Cardiac fibroblast (primary cell): Measurements from ENCODE around the gene MICOS13.

ENCODE experiments used
- DNase-seq, 2 donors: peaks; one replicate each; pipeline versions ENCODE4 v3.0.0 to v3.0.0-alpha.2; 2010; ENCODE audit warnings: low read depth in 2 of 2
- H3K4me3 ChIP-seq, 2 donors: replicated peaks in 1 of 2; 1 replicate in 1 of 2; 2 replicates in 1 of 2; pipeline ENCODE4 v1.5.1; 2011; ENCODE audit warnings: low read depth in 2 of 2, low read length in 2 of 2, mild to moderate bottlenecking in 2 of 2, moderate library complexity in 1 of 2
- TF ChIP-seq, protein P1 (sequence below): IDR thresholded peaks from one replicate; pipeline ENCODE4 v1.5.1; 2011; ENCODE audit warnings: low read depth, mild to moderate bottlenecking, low read length, inconsistent platforms

The MICOS13 gene

DNA sequence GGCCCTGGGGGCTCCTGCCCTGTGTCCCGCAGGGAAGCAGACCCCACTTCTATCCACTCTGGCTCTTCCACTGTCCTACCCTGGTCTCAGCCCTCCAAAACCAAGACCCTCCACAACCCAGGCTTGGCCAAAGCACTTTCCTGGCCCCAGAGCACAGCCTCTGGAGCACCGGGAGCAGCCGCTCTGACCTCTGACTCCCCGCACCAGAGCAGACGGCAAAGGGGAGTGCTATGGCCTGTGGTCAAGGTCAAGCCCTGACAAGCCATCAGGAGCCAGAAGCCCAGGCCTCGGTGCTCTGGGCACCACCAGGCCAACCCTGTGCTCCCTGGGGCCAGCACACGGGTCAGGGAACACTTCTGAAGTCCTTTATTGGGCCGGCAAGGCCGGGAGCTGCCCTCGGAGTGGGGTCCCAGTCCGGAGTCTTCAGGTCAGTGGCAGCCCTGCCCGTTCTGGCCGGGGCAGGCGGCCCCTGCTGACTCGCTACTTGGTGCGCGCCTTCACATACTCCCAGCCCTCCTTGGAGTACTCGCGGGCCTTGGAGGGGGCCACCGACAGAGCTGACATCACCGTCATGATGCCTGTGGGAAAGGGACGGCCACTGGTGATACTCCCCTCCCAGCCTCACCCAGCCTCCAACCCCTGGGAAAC is 2.1 kb downstream of the MICOS13 start:
- no peak for DNase-seq
- TF ChIP-seq, protein P1, sequence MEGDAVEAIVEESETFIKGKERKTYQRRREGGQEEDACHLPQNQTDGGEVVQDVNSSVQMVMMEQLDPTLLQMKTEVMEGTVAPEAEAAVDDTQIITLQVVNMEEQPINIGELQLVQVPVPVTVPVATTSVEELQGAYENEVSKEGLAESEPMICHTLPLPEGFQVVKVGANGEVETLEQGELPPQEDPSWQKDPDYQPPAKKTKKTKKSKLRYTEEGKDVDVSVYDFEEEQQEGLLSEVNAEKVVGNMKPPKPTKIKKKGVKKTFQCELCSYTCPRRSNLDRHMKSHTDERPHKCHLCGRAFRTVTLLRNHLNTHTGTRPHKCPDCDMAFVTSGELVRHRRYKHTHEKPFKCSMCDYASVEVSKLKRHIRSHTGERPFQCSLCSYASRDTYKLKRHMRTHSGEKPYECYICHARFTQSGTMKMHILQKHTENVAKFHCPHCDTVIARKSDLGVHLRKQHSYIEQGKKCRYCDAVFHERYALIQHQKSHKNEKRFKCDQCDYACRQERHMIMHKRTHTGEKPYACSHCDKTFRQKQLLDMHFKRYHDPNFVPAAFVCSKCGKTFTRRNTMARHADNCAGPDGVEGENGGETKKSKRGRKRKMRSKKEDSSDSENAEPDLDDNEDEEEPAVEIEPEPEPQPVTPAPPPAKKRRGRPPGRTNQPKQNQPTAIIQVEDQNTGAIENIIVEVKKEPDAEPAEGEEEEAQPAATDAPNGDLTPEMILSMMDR, result no peak
- H3K4me3 ChIP-seq, result no peak overlapping the region

DNA sequence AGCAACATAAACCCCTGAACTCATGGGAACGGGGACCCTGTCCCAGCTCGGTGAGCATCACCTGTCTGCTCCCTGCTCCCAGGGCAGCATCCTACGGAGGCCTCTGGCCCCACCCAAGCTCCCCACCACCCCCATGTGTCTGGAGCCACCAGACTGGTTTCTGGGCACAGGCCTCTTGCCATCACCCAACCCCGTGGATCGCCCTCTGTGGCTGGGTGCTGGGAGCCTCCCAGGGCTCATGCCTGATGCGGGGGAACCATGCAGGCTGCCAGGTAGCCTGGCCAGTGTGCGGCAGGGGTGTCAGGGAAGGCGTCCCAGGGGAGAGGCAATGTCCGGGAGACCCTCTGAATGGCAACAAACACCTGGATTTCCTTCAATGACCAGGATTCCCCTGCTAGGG is 2.7 kb downstream of the MICOS13 start:
- TF ChIP-seq, protein P1, result no peak
- no peak overlapping the region for H3K4me3 ChIP-seq
- no peak for DNase-seq

DNA sequence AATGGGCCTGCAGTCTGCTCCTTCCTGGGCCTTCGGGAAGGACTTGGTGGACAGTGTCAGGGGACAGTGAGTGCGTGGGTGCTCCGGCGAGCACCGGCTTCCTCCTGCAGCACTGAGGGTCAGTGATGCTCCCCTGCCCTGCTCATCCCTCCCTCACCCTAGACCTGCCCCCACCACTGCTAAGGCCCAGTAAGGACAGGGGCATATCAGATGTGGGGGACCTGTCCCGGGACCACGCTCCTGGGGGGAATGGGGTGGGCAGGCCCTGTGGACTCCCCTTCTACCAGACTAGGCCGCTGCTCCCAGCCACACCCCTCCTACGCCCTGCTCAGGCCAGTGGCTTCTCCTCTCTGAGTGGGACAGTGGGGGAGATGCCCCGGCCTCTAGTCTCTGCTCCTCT is 3.2 kb downstream of the MICOS13 start:
- no peak overlapping the region for H3K4me3 ChIP-seq
- TF ChIP-seq, protein P1, result no peak

DNA sequence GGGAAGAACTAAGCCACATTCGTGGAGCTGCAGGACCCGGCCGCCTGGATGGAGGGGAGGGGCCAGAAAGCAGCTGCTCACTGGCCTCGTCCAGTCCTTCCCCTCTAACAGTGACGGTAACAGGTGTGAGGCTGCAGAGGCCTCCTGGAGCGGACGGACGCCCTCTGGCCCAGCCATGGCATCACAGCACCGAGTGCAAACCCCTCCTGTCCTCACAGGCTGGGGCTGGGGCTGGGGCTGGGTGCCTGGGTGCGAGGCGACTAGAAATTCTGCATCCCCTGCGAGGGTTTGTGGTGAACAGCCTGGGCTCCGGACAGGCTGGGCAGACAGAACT is 3.6 kb downstream of the MICOS13 start:
- no peak overlapping the region for H3K4me3 ChIP-seq
- DNase-seq, result no peak

More for the DNA sequence above, 3.2 kb downstream of the MICOS13 start:
- no peak for DNase-seq

DNA sequence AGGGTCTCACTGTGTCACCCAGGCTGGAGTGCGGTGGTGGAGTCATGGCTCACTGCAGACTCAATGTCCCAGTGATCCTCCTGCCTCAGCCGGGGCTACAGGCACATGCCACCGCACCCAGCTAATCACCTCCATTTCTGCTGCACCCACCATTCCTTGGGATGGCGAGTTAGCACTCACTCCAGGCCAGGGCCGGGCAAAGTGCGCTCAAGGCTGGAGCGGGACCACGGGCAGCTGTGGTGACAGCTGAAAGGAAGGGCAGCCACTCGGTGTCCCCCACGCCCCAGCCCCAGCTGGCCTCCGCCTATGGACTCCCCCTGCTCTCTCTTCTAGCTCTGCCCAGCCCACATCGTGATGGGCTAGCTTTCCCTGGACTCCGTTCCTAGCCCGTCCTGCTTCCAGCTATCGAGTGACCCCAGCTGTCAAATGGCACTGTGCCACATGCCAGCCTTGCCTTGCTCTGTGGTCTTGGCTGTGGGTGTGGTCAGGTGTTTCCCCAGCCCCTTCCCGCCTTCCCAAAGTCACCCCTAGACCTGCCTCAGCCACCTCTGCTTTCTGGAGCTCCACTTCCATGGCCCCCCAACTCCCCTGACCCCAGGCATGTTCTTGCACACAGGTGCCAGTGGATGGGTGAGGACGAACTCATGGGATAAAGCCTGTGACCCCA is 4.1 kb downstream of the MICOS13 start:
- DNase-seq, result no peak
- TF ChIP-seq, protein P1, result no peak
- H3K4me3 ChIP-seq, result no peak overlapping the region

More for the DNA sequence above, 3.6 kb downstream of the MICOS13 start:
- TF ChIP-seq, protein P1, result no peak

DNA sequence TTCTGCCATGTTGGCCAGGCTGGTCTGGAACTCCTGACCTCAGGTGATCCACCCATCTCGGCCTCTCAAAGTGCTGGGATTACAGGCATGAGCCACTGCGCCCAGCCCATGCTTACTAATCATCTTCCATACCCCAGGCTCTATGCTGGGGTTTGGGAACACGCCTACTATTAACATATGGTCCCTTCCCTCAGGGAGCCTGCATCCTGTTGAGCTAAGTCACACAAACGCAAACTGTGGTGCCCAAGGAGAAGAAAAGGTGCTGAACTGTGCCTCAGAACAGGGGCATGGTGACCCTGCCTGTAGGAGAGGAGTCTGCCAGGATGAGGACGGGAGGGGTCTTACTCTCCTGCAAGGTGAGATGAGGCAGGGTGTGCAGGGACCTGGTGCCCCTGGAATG is 5.6 kb downstream of the MICOS13 start:
- no peak overlapping the region for H3K4me3 ChIP-seq
- no peak for DNase-seq
- TF ChIP-seq, protein P1, result no peak
